SJSA1 (cell line): ENCODE results near the gene UBR1. TPM values are rescaled to one million over a fixed set of nuclear protein-coding genes. Genes with fewer than 3 reads are reported as not detected.
A peak's percentile ranks its signal among the peaks of the same experiment; 100 is the strongest.
"Not testable (repeated sequence)": the region's sequence is repeated elsewhere in the genome, so short reads cannot be mapped to it uniquely, and the experiment has no call there.

ENCODE experiments used
- DNase-seq, 2 experiments: peaks; one replicate each; pipeline ENCODE4 v3.0.0-alpha.2; 2015 to 2020; ENCODE audit warnings: low spot score in 2 of 2, low read depth in 1 of 2
- H3K27ac ChIP-seq: fragments of 250-450 bp; sonication (Bioruptor Pico); 2 replicates; pipeline ENCODE4 v1.5.1; 2020; ENCODE audit warnings: mild to moderate bottlenecking, moderate library complexity
- H3K27me3 ChIP-seq: fragments of 250-450 bp; sonication (Bioruptor Pico); replicated peaks from 2 replicates; pipeline ENCODE4 v1.5.1; 2020; ENCODE audit warnings: mild to moderate bottlenecking, moderate library complexity
- H3K36me3 ChIP-seq: fragments of 250-450 bp; sonication (Bioruptor Pico); 2 replicates; pipeline ENCODE4 v1.5.1; 2020; ENCODE audit warnings: mild to moderate bottlenecking
- H3K4me1 ChIP-seq: fragments of 250-450 bp; sonication (Bioruptor Pico); replicated peaks from 2 replicates; pipeline ENCODE4 v1.6.1; 2021; ENCODE audit warnings: mild to moderate bottlenecking
- H3K4me3 ChIP-seq: fragments of 250-450 bp; sonication (Bioruptor Pico); 2 replicates; pipeline ENCODE4 v1.5.1; 2020; ENCODE audit warnings: mild to moderate bottlenecking
- H3K9me3 ChIP-seq: fragments of 250-450 bp; sonication (Bioruptor Pico); replicated peaks from 2 replicates; pipeline ENCODE4 v1.5.1; 2020; ENCODE audit warnings: mild to moderate bottlenecking
- total RNA-seq: library from RNA; depleted of rRNA; stranded (reverse); fragments of >200 nt; shearing (Covaris generic); gene quantifications from 2 replicates; pipeline ENCODE4 v1.2.3, GENCODE V29; 2014; rRNA removed

UBR1 gene
- total RNA-seq, 1 experiment from 2014 or later = 39.2 TPM

DNA sequence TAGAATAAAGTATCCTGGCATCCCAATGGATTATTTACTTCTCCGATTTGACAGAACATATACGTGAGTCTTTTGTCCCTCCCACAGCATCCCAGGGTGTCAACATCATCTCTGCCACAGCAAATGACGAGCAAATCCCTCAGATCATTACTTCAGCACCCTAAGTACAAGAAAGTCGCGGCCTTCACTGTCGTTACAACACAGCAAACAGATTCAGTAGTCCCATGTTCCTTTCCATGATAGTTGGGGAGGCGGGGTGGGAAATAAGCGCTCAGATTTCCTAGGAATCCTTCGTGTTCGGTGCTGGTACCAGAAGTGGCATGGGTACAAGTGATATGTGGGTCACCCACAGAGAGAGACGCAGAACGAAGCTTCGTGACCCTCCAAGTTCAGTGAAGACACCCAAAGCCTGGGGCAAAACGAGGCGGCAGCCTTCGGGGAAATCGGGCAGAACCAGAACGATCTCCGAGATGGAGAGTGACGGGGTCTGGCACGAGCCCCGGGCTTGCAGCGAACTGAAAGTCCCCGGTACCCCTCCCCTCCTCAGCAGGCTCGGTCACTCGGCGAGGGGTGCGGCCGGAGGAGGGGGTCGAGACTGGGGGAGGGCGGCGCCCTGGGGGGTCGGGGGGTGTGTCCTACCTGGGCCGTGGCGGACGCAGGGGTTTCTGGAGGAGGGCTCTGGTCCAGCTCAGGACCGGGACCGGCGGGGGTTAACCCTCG, 185.9 kb downstream of the UBR1 start:
- Histone ChIP-seq H3K4me3 (peak overlapping the region; percentile 84), H3K4me1 (peaks cover 13% of the 10 kb centered on the region; the same call in 1 of the 2 replicates), H3K36me3 (no peaks in the 10 kb centered on the region; the same call in 1 of the 2 replicates), H3K9me3 (no peaks in the 10 kb centered on the region), H3K27me3 (no peaks in the 10 kb centered on the region), H3K27ac (no peak overlapping the region)
- peak; percentile 41 to 45 for DNase-seq

DNA sequence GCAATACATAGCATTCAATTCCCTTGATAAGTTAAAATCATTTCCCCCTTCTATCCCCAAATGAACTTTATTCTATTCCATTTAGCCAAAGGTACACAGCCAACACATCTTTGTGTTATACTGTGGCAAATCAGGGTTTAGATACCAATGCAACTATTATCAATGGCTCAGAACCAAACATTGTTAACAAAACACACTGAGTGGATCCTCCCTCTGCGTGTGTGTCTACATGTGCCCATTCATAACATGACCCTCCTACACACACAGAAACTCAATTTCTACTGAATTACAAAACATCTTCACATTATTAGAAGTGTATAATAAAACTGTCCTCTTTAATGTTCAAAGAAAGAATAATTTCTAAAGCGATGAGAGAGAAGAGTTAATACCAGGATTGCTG, 186.5 kb downstream of the UBR1 start:
- Histone ChIP-seq H3K27me3 (no peaks in the 10 kb centered on the region), H3K4me1 (peaks cover 16% of the 10 kb centered on the region; the same call in 1 of the 2 replicates), H3K27ac (no peak overlapping the region), H3K36me3 (no peaks in the 10 kb centered on the region; the same call in 1 of the 2 replicates), H3K9me3 (no peaks in the 10 kb centered on the region), H3K4me3 (peak overlapping the region; percentile 84)
- no peak for DNase-seq

DNA sequence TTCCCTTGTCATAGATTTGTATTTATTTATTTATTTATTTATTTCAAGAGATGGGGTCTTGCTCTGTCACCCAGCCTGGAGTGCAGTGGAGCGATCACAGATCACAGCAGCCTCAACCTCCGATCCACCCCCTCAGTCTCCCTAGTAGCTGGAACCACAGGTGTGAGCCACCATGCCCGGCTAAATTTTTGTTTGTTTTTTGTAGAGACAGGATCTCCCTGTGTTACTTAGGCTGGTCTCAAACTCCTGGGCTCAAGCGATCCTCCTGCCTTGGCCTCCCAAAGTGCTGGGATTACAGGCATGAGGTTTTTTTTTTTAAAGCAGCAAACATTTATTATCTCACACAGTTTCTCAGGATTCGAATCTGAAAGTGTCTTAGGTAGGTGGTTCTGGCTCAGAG, 187.8 kb downstream of the UBR1 start:
- Histone ChIP-seq H3K4me1 (peaks cover 16% of the 10 kb centered on the region; the same call in 1 of the 2 replicates), H3K27me3 (no peaks in the 10 kb centered on the region), H3K36me3 (no peaks in the 10 kb centered on the region; the same call in 1 of the 2 replicates), H3K4me3 (no peak overlapping the region), H3K9me3 (no peaks in the 10 kb centered on the region), H3K27ac (no peak overlapping the region)
- DNase-seq = no peak

DNA sequence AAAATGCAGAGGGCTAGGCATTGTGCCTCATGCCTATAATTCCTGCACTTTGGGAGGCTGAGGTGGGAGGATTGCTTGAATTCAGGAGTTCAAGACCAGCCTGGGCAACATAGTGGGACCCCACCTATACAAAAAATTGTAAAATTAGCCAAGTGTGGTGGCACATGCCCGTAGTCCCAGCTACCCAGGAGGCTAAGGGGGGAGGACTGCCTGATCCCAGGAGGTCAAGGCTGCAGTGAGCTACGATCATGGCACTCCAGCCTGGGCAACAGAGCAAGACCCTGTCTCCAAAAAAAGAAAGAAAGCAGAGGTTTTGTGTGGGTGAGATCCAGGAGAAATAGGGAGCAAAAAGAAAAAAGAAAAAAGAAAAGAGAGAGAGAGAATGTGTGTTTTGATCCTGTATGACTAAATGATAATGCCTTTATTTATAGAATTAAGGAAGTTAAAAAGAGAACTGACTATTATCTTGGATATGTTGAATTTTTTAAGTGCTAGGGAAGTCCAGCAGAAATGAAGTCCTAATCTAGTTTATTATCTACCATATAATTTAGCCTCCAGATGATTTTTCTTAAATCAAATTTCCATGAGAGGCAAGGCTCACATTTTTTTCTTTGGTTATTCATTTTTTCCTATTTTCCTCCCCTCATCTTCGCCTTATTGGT, 190.1 kb downstream of the UBR1 start:
- DNase-seq = no peak
- no peak overlapping the region for H3K27ac ChIP-seq
- no peaks in the 10 kb centered on the region; the same call in 1 of the 2 replicates for H3K36me3 ChIP-seq
- H3K4me3 ChIP-seq = no peak overlapping the region
- H3K4me1 ChIP-seq = peaks cover 12% of the 10 kb centered on the region; the same call in 1 of the 2 replicates
- no peaks in the 10 kb centered on the region for H3K9me3 ChIP-seq
- H3K27me3 ChIP-seq = no peaks in the 10 kb centered on the region

- peak overlapping the region; percentile 31 for H3K4me3 ChIP-seq
- peak overlapping the region; percentile 28 for H3K27ac ChIP-seq
Measured at GRCh38 chr15:42914728-42915497, 190.9 kb downstream of the UBR1 start.

GRCh38 chr15:42911058-42911592, 194.7 kb downstream of the UBR1 start:
- H3K4me3 ChIP-seq = no peak overlapping the region
- H3K4me1 ChIP-seq = peaks cover 6% of the 10 kb centered on the region; the same call in 1 of the 2 replicates
- DNase-seq = no peak
- H3K27ac ChIP-seq = no peak overlapping the region
- no peaks in the 10 kb centered on the region for H3K27me3 ChIP-seq
- no peaks in the 10 kb centered on the region for H3K9me3 ChIP-seq
- no peaks in the 10 kb centered on the region for H3K36me3 ChIP-seq

More at GRCh38 chr15:42914728-42915497, 190.9 kb downstream of the UBR1 start:
- H3K4me1 ChIP-seq = peaks cover 12% of the 10 kb centered on the region; the same call in 1 of the 2 replicates
- DNase-seq = peak in 1 of 2 experiments; percentile 47
- no peaks in the 10 kb centered on the region for H3K36me3 ChIP-seq
- H3K27me3 ChIP-seq = no peaks in the 10 kb centered on the region
- H3K9me3 ChIP-seq = no peaks in the 10 kb centered on the region

- Histone ChIP-seq H3K4me1 (no peaks in the 10 kb centered on the region), H3K9me3 (peaks cover 3% of the 10 kb centered on the region; the same call in 1 of the 2 replicates), H3K36me3 (no peaks in the 10 kb centered on the region), H3K27ac (no peak overlapping the region), H3K4me3 (no peak overlapping the region), H3K27me3 (no peaks in the 10 kb centered on the region)
- DNase-seq = no peak
Measured at GRCh38 chr15:42908538-42908937, 197.3 kb downstream of the UBR1 start.

DNA sequence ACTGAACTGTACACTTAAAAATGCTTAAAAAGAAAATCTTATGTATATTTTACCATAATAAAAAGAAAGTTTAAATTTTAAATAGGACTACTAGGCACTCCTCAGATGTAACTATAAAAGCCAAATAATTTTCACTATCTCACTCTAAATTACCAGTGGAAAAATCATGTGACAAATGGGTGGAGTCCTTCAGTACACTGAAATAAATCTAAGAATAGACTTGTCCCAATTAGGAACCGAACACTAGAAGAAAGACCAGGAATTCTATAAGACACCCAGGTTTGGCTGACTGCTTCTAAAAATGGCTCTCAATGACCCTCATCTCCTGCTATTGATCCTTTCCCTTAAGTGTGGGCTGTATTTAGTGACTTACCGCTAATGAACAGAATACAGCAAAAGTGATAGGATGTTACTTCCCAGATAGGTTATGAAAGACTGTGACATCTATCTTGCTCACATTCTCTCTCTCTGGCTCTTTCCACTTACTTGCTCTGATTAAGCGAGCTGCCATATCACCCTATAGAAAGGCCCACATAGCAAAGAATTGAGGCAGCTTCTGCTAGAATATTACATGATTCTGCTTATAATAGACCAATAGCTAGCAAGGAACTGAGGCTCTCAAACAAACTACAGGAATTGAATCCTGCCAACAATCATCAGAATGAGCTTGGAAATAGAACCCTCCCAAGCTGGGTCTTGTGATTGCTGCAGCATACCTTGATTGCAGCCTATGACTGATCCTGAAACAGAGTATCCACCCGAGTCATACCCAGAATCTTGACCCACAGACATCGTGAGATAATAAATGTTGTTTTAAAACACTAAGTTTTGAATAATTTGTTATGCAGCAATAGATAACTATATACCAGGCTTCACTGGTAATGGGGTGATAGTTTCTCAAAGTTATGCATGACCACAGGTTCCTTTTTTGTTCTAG, 202.2 kb downstream of the UBR1 start:
- H3K4me1 ChIP-seq = no peaks in the 10 kb centered on the region
- DNase-seq = no peak
- no peak overlapping the region for H3K4me3 ChIP-seq
- no peak overlapping the region for H3K27ac ChIP-seq
- H3K27me3 ChIP-seq = no peaks in the 10 kb centered on the region
- H3K36me3 ChIP-seq = no peaks in the 10 kb centered on the region
- H3K9me3 ChIP-seq = peaks cover 5% of the 10 kb centered on the region; the same call in 1 of the 2 replicates

DNA sequence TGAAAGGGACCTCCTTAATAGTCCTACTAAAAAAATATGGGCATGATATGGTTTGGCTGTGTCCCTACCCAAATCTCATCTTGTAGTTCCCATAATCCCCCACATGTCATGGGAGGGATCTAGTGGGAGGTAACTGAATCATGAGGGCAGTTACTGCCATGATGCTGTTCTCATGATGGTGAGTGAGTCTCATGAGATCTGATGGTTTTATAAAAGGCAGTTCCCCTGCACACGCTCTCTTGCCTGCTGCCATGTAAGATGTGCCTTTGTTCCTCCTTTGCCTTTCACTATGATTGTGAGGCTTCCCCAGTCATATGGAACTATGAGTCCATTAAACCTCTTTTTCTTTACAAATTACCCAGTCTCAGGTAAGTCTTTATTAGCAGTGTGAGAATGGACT, 211.9 kb downstream of the UBR1 start:
- DNase-seq, H3K27ac ChIP-seq, H3K4me3 ChIP-seq, H3K27me3 ChIP-seq, H3K36me3 ChIP-seq, H3K9me3 ChIP-seq: not testable (repeated sequence)
- peaks cover 28% of the 10 kb centered on the region for H3K4me1 ChIP-seq

Other genes starting within 250 kb of the UBR1 start
- 5.9 and 12.4 TPM in 2 replicates for gene TTBK2, start 185.3 kb downstream of the UBR1 start, total RNA-seq
- 5.2 and 17.3 TPM in 2 replicates for gene TMEM62, start 27.5 kb upstream of the UBR1 start, total RNA-seq
- 84.2 and 103 TPM in 2 replicates for gene CCNDBP1, start 79.4 kb upstream of the UBR1 start, total RNA-seq
- gene EPB42, start 115.0 kb upstream of the UBR1 start, total RNA-seq = not detected in 2 replicates
- gene TGM5, start 160.9 kb upstream of the UBR1 start, total RNA-seq = 0.24 TPM in 1 of 2 replicates, not detected in the other
- not detected in 2 replicates for gene TGM7, start 196.2 kb upstream of the UBR1 start, total RNA-seq
- gene LCMT2, start 224.5 kb upstream of the UBR1 start, total RNA-seq = 11.4 and 17.4 TPM in 2 replicates